Esophagus squamous epithelium (tissue), 5 donors: ENCODE data around the gene CCBE1. TPM values are rescaled to one million over a fixed set of nuclear protein-coding genes. Genes with fewer than 3 reads are reported as not detected.

Experiments used
- DNase-seq: peaks from one replicate; lab custom pipeline; 2025; lab: John Stamatoyannopoulos, UW
- H3K27ac ChIP-seq, 4 donors: fragments of 200-600 bp; sonication (generic); one replicate each; pipeline ENCODE4 v1.5.1; 2016 to 2019; ENCODE audit warnings: mild to moderate bottlenecking in 1 of 4
- H3K27me3 ChIP-seq, 4 donors: fragments of 200-600 bp; sonication (generic); 1 replicate in 3 of 4; 2 replicates in 1 of 4; pipeline versions ENCODE4 v1.5.1 to v1.6.0; 2017 to 2021; ENCODE audit warnings: antibody characterized with exemption in 1 of 4
- H3K36me3 ChIP-seq, 3 donors: fragments of 200-600 bp; sonication (generic); one replicate each; pipeline ENCODE4 v1.5.1; 2016 to 2019
- H3K4me1 ChIP-seq, 3 donors: fragments of 200-600 bp; sonication (generic); one replicate each; pipeline ENCODE4 v1.5.1; 2017 to 2019
- H3K4me3 ChIP-seq, 4 donors: fragments of 200-600 bp; sonication (generic); 1 replicate in 3 of 4; 2 replicates in 1 of 4; pipeline ENCODE4 v1.5.1; 2016 to 2019; ENCODE audit warnings: mild to moderate bottlenecking in 2 of 4, moderate library complexity in 1 of 4
- H3K9me3 ChIP-seq, 3 donors: fragments of 200-600 bp; sonication (generic); one replicate each; pipeline ENCODE4 v1.5.1; 2016 to 2019
- CTCF ChIP-seq, 6 experiments: fragments of 450-650 bp in 4 of 6; fragments of 200-600 bp in 2 of 6; sonication (generic) in 2 of 6; IDR thresholded peaks; one replicate each; pipeline ENCODE4 v1.5.1; 2016 to 2019; ENCODE audit warnings: antibody characterized with exemption in 6 of 6, mild to moderate bottlenecking in 4 of 6, moderate library complexity in 4 of 6
- POLR2A ChIP-seq, 4 donors: fragments of 450-650 bp; IDR thresholded peaks; one replicate each; pipeline ENCODE4 v1.6.1; 2017; ENCODE audit warnings: antibody characterized with exemption in 4 of 4, mild to moderate bottlenecking in 4 of 4, moderate library complexity in 3 of 4
- WGBS, 2 donors: methylation state at CpG; one replicate each; pipeline ENCODE4 v1.1.5; 2018; 5-methylcytosine and 5-hydroxymethylcytosine counted together
- intact Hi-C: fragments of 100-400 bp; cut with DNase I; formaldehyde crosslinking; loops from one replicate; pipeline ENCODE4 v1.15.0; 2022
- total RNA-seq, 4 donors: library from RNA; depleted of rRNA; stranded (reverse); fragments of >200 nt; gene quantifications; one replicate each; pipeline ENCODE4 v1.1.0, GENCODE V29; 2016
- donor health status: DM: yes; HTN: yes; CAD: no.

The CCBE1 gene
- total RNA-seq, 4 donors from 2014 or later, result 0.34 to 4.6 (median 1.3) TPM

- H3K27me3 ChIP-seq, result peaks cover 0 to 32% (median 0%) of the 10 kb centered on the region in 4 donors
- no peaks in the 10 kb centered on the region for H3K9me3 ChIP-seq
- H3K4me1 ChIP-seq, result peaks cover 0 to 58% (median 17%) of the 10 kb centered on the region in 3 donors
- no peak for DNase-seq
- no peaks in the 10 kb centered on the region for H3K36me3 ChIP-seq
- WGBS, 2 donors, result 27 to 29% methylated on average over 3 of the region's 3 CpGs
- no peak for TF ChIP-seq CTCF (IDR thresholded peaks at IDR 0.05)
- TF ChIP-seq POLR2A (IDR thresholded peaks at IDR 0.05), result no peak
- intact Hi-C loops, result no loop called here
- no peak overlapping the region for H3K4me3 ChIP-seq
- H3K27ac ChIP-seq, result peak overlapping the region in 2 of 4 donors; percentile 30 to 34
Observed at GRCh38 chr18:59700535-59700967, 3.3 kb upstream of the CCBE1 start.

GRCh38 chr18:59699750-59700534 is 2.7 kb upstream of the CCBE1 start:
- peaks cover 0 to 53% (median 17%) of the 10 kb centered on the region in 3 donors for H3K4me1 ChIP-seq
- H3K4me3 ChIP-seq, result no peak overlapping the region
- peak overlapping the region in 2 of 4 donors; percentile 30 to 34 for H3K27ac ChIP-seq
- 53 to 60% methylated on average over 7 to 8 of the region's 8 CpGs for WGBS, 2 donors
- no peak for DNase-seq
- H3K9me3 ChIP-seq, result no peaks in the 10 kb centered on the region
- no peak for TF ChIP-seq CTCF (IDR thresholded peaks at IDR 0.05)
- intact Hi-C loops, result loop anchor here (10.0 kb wide), 2 partner anchors 115 to 235 kb away; no protein-coding TSS in a partner anchor
- no peaks in the 10 kb centered on the region for H3K36me3 ChIP-seq
- H3K27me3 ChIP-seq, result peaks cover 0 to 38% (median 0%) of the 10 kb centered on the region in 4 donors

DNA sequence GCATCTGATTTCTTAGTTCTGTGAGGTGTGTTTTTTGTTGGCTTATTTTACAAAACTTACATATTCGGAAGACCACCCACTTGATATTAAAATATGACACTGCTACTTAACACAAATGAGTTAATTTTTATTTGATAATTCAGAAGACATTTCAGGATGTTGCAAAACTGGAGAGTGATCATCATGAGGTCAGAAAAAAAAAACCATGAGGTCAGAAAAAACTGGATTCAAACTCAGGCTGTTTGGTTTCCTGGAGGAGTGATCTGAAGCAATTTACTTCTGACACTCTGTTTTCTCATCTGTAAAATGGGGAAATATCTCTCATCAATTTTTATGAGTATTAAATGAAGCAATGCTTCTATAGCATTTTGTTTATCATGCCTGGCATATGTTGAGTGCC is 1.8 kb upstream of the CCBE1 start:
- Histone ChIP-seq H3K9me3 (no peaks in the 10 kb centered on the region), H3K27ac (no peak overlapping the region), H3K27me3 (peaks cover 0 to 47% (median 0%) of the 10 kb centered on the region in 4 donors), H3K36me3 (no peaks in the 10 kb centered on the region), H3K4me3 (no peak overlapping the region), H3K4me1 (peaks cover 0 to 51% (median 17%) of the 10 kb centered on the region in 3 donors)
- no peak for DNase-seq
- intact Hi-C loops, result loop anchor here (10.0 kb wide), 2 partner anchors 116 to 234 kb away; no protein-coding TSS in a partner anchor
- no peak for TF ChIP-seq CTCF (IDR thresholded peaks at IDR 0.05)
- no peak for TF ChIP-seq POLR2A (IDR thresholded peaks at IDR 0.05)
- WGBS, 2 donors, result 90 to 95% methylated on average over 1 of the region's 1 CpG

DNA sequence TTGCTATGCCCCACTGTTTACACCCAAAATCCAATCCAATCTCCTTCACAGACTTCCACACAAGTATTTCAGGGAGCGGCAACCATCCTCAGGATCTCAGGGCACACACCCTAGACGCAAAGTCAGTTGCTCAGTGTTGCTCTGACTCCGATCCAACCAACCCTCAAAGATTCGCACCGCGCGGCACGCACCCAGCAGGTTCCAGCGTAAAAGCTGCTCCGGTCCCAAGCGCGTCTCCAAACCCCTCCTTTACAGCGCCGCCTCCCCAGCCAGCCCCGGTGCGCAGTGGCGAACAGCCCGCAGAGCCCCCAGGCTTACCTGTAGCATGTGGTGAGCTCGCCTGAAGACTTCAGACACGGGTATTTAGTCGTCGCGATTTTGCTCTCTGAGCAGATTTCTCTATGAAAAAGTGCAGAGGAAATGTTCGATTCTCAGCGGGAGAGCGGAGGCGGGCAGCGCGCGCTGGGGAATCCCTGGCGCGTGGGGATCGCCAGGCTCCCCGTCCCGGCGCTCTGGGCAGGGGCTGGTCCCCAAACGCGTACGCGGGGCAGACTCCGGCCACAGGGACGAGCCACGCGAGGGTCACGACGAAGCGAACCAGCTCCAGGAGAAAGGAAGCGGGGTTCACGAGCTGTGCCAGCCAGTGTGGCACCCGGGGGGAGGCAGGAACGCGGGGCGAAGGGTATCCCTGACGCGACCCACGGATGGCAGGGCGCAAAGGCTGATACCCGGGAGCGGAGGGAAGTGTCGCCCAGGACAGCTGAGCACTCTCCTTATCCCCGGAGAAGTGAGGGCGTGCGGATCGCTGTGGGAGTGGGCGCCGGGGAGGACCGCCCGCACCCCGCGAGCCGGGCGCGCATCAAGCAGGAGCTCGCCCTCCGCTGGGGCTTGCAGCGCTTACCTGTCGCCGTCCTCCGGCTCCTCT is 650 bp downstream of the CCBE1 start:
- intact Hi-C loops, result loop anchor here (10.0 kb wide), 2 partner anchors 118 to 232 kb away; no protein-coding TSS in a partner anchor
- H3K4me3 ChIP-seq, result peak overlapping the region; percentile 37 to 70 (median 49)
- DNase-seq, result no peak
- no peaks in the 10 kb centered on the region for H3K9me3 ChIP-seq
- no peak for TF ChIP-seq CTCF (IDR thresholded peaks at IDR 0.05)
- no peak for TF ChIP-seq POLR2A (IDR thresholded peaks at IDR 0.05)
- peak overlapping the region in 2 of 4 donors; percentile 30 to 60 for H3K27ac ChIP-seq
- WGBS, 2 donors, result 5 to 6% methylated on average over 8 to 25 of the region's 79 CpGs
- H3K27me3 ChIP-seq, result peaks cover 0 to 60% (median 0%) of the 10 kb centered on the region in 4 donors
- H3K36me3 ChIP-seq, result no peaks in the 10 kb centered on the region
- H3K4me1 ChIP-seq, result peaks cover 0 to 51% (median 17%) of the 10 kb centered on the region in 3 donors
